Neuronal stem cell (in vitro differentiated cells): ENCODE results near the gene TMEM154.

Experiments used
- DNase-seq: peaks from one replicate; pipeline ENCODE4 v3.0.0-alpha.2; 2013; ENCODE audit warnings: low spot score
- H2AFZ ChIP-seq: one replicate; pipeline ENCODE4 v1.6.1; 2013; ENCODE audit warnings: mild to moderate bottlenecking, low read length, inconsistent platforms
- H2AK5ac ChIP-seq: 2 replicates; pipeline ENCODE4 v1.6.1; 2013; ENCODE audit warnings: low read depth, mild to moderate bottlenecking, inconsistent platforms, low read length, moderate library complexity, mixed read lengths
- H2BK120ac ChIP-seq: 2 replicates; pipeline ENCODE4 v1.6.1; 2013; ENCODE audit warnings: low read depth, mild to moderate bottlenecking, inconsistent platforms, low read length, moderate library complexity, mixed read lengths
- H2BK12ac ChIP-seq: one replicate; pipeline ENCODE4 v1.6.1; 2013; ENCODE audit warnings: low read length, inconsistent platforms
- H2BK15ac ChIP-seq: 2 replicates; pipeline ENCODE4 v1.6.1; 2013; ENCODE audit warnings: mild to moderate bottlenecking, low read length, inconsistent platforms, mixed read lengths
- H2BK5ac ChIP-seq: one replicate; pipeline ENCODE4 v1.6.1; 2013; ENCODE audit warnings: inconsistent platforms, mild to moderate bottlenecking, low read length, moderate library complexity
- H3K14ac ChIP-seq: one replicate; pipeline ENCODE4 v1.6.1; 2013; ENCODE audit warnings: low read length, inconsistent platforms
- H3K18ac ChIP-seq: 2 replicates; pipeline ENCODE4 v1.6.1; 2013; ENCODE audit warnings: low read length, inconsistent platforms
- H3K23ac ChIP-seq: 2 replicates; pipeline ENCODE4 v1.6.1; 2013; ENCODE audit warnings: low read depth, mild to moderate bottlenecking, mixed read lengths, low read length, inconsistent platforms; ENCODE audit not compliant: poor library complexity
- H3K27ac ChIP-seq: replicated peaks from 3 replicates; pipeline ENCODE4 v1.5.1; 2013; ENCODE audit warnings: low read length, inconsistent platforms
- H3K27me3 ChIP-seq, 3 experiments: 2 replicates each; pipeline ENCODE4 v1.6.1; 2013; ENCODE audit warnings: low read length in 3 of 3, mild to moderate bottlenecking in 2 of 3, inconsistent platforms in 1 of 3, low read depth in 1 of 3, mixed read lengths in 1 of 3, moderate library complexity in 1 of 3; ENCODE audit not compliant: control insufficient read depth in 3 of 3, insufficient read depth in 3 of 3
- H3K36me3 ChIP-seq, 2 donors: replicated peaks in 1 of 2; 2 replicates each; pipeline ENCODE4 v1.6.1; 2013; ENCODE audit warnings: low read length in 2 of 2; ENCODE audit not compliant: control insufficient read depth in 2 of 2, insufficient read depth in 2 of 2
- H3K4ac ChIP-seq: 2 replicates; pipeline ENCODE4 v1.6.1; 2013; ENCODE audit warnings: inconsistent platforms, mild to moderate bottlenecking, low read length, moderate library complexity
- H3K4me1 ChIP-seq, 2 donors: 1 replicate in 1 of 2; 2 replicates in 1 of 2; pipeline ENCODE4 v1.6.1; 2013; ENCODE audit warnings: low read length in 2 of 2, low read depth in 1 of 2; ENCODE audit not compliant: control insufficient read depth in 2 of 2, insufficient read depth in 1 of 2
- H3K4me2 ChIP-seq: one replicate; pipeline ENCODE4 v1.6.1; 2013; ENCODE audit warnings: mild to moderate bottlenecking, low read length, inconsistent platforms; ENCODE audit not compliant: insufficient read depth, poor library complexity, severe bottlenecking
- H3K4me3 ChIP-seq, 2 donors: 2 replicates each; pipeline ENCODE4 v1.5.1; 2013; ENCODE audit warnings: low read length in 2 of 2, mild to moderate bottlenecking in 2 of 2, inconsistent platforms in 1 of 2, moderate library complexity in 1 of 2
- H3K79me1 ChIP-seq: one replicate; pipeline ENCODE4 v1.6.1; 2013; ENCODE audit warnings: low read depth, mild to moderate bottlenecking, inconsistent platforms, low read length, moderate library complexity
- H3K9ac ChIP-seq: one replicate; pipeline ENCODE4 v1.6.1; 2013; ENCODE audit warnings: mild to moderate bottlenecking, low read depth, low read length, inconsistent platforms; ENCODE audit not compliant: poor library complexity
- H3K9me3 ChIP-seq, 2 donors: replicated peaks in 1 of 2; 2 replicates each; pipeline versions ENCODE3 to v1.6.1; 2013; ENCODE audit warnings: low read length in 2 of 2, mild to moderate bottlenecking in 2 of 2, inconsistent platforms in 1 of 2, low read depth in 1 of 2, mixed read lengths in 1 of 2, moderate library complexity in 1 of 2; ENCODE audit not compliant: control insufficient read depth in 2 of 2, insufficient read depth in 1 of 2
- H4K8ac ChIP-seq: one replicate; pipeline ENCODE4 v1.6.1; 2013; ENCODE audit warnings: low read depth, mild to moderate bottlenecking, inconsistent platforms, low read length, moderate library complexity
- H4K91ac ChIP-seq: one replicate; pipeline ENCODE4 v1.6.1; 2013; ENCODE audit warnings: low read length, low read depth, mild to moderate bottlenecking, inconsistent platforms; ENCODE audit not compliant: poor library complexity
- whole genome bisulfite sequencing, 2 donors: extraction: QIAGEN DNeasy Blood & Tissue Kit; methylation state at CpG; one replicate each; pipeline ENCODE4 v1.1.7; 2013; ENCODE audit warnings: missing lambda C conversion rate in 2 of 2, mixed read lengths in 1 of 2; ENCODE audit not compliant: insufficient read length in 2 of 2, insufficient replicate concordance in 1 of 2; ENCODE audit errors: extremely low coverage in 2 of 2; 5-methylcytosine and 5-hydroxymethylcytosine counted together

The TMEM154 gene

GRCh38 chr4:152577708-152578396 lies 101.9 kb downstream of the TMEM154 start:
- H3K79me1 ChIP-seq = no peaks in the 10 kb centered on the region
- H2BK120ac ChIP-seq = no peak overlapping the region
- no peak overlapping the region for H3K4me2 ChIP-seq
- H2BK12ac ChIP-seq = no peak overlapping the region
- no peaks in the 10 kb centered on the region for H3K9me3 ChIP-seq
- H3K9ac ChIP-seq = no peak overlapping the region
- no CpG with 5 or more reads among the region's 6 CpGs for WGBS, 2 donors
- no peak overlapping the region for H3K4me3 ChIP-seq
- H3K23ac ChIP-seq = no peak overlapping the region
- H3K36me3 ChIP-seq = no peaks in the 10 kb centered on the region
- no peak overlapping the region for H3K14ac ChIP-seq
- no peak overlapping the region for H3K27ac ChIP-seq
- no peak for DNase-seq
- no peak overlapping the region for H4K91ac ChIP-seq
- peaks cover 0 to 8% (median 0%) of the 10 kb centered on the region in 3 experiments for H3K27me3 ChIP-seq
- H2AFZ ChIP-seq = no peak overlapping the region
- H3K4ac ChIP-seq = no peak overlapping the region
- H3K18ac ChIP-seq = no peak overlapping the region
- peaks cover 0 to 6% of the 10 kb centered on the region in 2 donors for H3K4me1 ChIP-seq
- no peak overlapping the region for H2AK5ac ChIP-seq
- no peak overlapping the region for H4K8ac ChIP-seq
- no peak overlapping the region for H2BK15ac ChIP-seq
- no peak overlapping the region for H2BK5ac ChIP-seq

DNA sequence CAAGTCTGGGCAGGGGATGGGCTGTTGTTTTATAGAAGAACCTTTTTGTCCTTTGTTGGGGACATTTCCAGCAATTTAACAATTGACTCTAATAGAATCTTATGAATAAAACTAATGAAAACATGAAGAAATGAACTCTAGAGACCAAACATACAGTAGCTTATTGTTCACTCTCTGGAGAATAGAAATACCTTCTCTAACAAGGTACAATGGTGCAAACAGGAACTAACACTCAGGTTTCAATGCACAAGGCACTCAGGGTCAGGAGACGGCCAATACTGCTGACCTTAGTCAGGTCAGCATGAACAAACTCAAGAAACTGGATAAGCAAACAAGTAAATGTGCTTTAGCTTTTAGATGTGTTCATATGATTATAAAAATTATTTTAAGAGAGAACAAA lies 104.3 kb downstream of the TMEM154 start:
- H2BK120ac ChIP-seq = no peak overlapping the region
- no peaks in the 10 kb centered on the region for H3K36me3 ChIP-seq
- no peak overlapping the region for H3K18ac ChIP-seq
- no CpG with 5 or more reads among the region's 1 CpG for WGBS, 2 donors
- no peak overlapping the region for H3K4me2 ChIP-seq
- no peak overlapping the region for H2AK5ac ChIP-seq
- H4K91ac ChIP-seq = no peak overlapping the region
- no peak overlapping the region for H3K23ac ChIP-seq
- H2BK15ac ChIP-seq = no peak overlapping the region
- peaks cover 0 to 6% of the 10 kb centered on the region in 2 donors for H3K4me1 ChIP-seq
- H3K79me1 ChIP-seq = no peaks in the 10 kb centered on the region
- no peak overlapping the region for H3K4me3 ChIP-seq
- no peak overlapping the region for H3K14ac ChIP-seq
- H3K9me3 ChIP-seq = no peaks in the 10 kb centered on the region
- H3K27me3 ChIP-seq = peaks cover 0 to 8% (median 0%) of the 10 kb centered on the region in 3 experiments
- H3K4ac ChIP-seq = no peak overlapping the region
- no peak for DNase-seq
- H3K27ac ChIP-seq = no peak overlapping the region
- H4K8ac ChIP-seq = no peak overlapping the region
- no peak overlapping the region for H2BK12ac ChIP-seq
- no peak overlapping the region for H2AFZ ChIP-seq
- H3K9ac ChIP-seq = no peak overlapping the region
- H2BK5ac ChIP-seq = no peak overlapping the region

- no peak overlapping the region for H2BK120ac ChIP-seq
- no peak overlapping the region for H3K23ac ChIP-seq
- H3K4me1 ChIP-seq = peaks cover 0 to 6% of the 10 kb centered on the region in 2 donors
- no peak overlapping the region for H3K4me2 ChIP-seq
- DNase-seq = no peak
- H2AFZ ChIP-seq = no peak overlapping the region
- no peak overlapping the region for H3K27ac ChIP-seq
- no peak overlapping the region for H4K8ac ChIP-seq
- H2BK15ac ChIP-seq = no peak overlapping the region
- no peaks in the 10 kb centered on the region for H3K79me1 ChIP-seq
- H3K4ac ChIP-seq = no peak overlapping the region
- WGBS, 2 donors = no CpG with 5 or more reads among the region's 2 CpGs
- H3K18ac ChIP-seq = no peak overlapping the region
- H2AK5ac ChIP-seq = no peak overlapping the region
- no peak overlapping the region for H3K4me3 ChIP-seq
- no peak overlapping the region for H2BK5ac ChIP-seq
- no peaks in the 10 kb centered on the region for H3K9me3 ChIP-seq
- H4K91ac ChIP-seq = no peak overlapping the region
- H3K14ac ChIP-seq = no peak overlapping the region
- H2BK12ac ChIP-seq = no peak overlapping the region
- H3K9ac ChIP-seq = no peak overlapping the region
- H3K27me3 ChIP-seq = peaks cover 0 to 8% (median 0%) of the 10 kb centered on the region in 3 experiments
- no peaks in the 10 kb centered on the region for H3K36me3 ChIP-seq
Observed at GRCh38 chr4:152573861-152574260, 105.9 kb downstream of the TMEM154 start.

DNA sequence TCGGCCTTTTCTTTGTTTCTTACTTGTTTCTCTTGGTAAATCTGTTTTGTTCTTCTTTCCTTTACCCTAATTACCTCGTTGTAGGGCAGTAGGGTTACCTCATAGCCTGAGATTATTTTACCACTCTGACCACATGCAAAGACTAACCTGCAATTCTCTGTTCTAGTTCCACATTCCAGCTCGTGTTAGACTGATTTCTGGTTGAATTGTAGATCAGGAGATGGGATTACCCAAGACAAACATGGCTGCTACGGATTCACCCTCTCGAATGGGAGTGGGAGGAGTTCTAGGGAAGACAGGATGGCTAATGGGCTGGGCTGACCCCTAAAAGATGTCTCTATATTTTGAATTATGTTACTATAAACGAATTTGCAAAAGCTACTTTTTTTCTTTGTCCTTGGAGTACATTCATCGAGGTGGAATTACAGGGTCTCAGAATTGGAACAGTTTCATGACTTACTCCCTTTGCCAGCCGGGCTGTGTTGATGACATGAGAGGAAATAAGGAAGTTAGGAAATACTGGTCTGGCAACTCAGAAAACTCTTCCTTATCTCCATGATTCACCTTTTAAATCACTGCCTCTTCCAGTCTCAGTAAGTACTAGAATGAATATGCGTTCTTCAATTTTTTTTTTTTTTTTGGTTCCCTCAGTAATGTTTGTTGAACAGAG lies 107.2 kb downstream of the TMEM154 start:
- no peak for DNase-seq
- Histone ChIP-seq H3K18ac (no peak overlapping the region), H3K4me3 (no peak overlapping the region), H3K23ac (no peak overlapping the region), H3K9me3 (no peaks in the 10 kb centered on the region), H3K9ac (no peak overlapping the region), H3K36me3 (no peaks in the 10 kb centered on the region), H3K27me3 (peaks cover 0 to 4% (median 0%) of the 10 kb centered on the region in 3 experiments), H3K4ac (no peak overlapping the region), H2BK120ac (no peak overlapping the region), H2BK5ac (no peak overlapping the region), H4K8ac (no peak overlapping the region), H2AK5ac (no peak overlapping the region), H3K27ac (no peak overlapping the region), H3K14ac (no peak overlapping the region), H2BK12ac (no peak overlapping the region), H2BK15ac (no peak overlapping the region), H3K4me2 (no peak overlapping the region), H3K4me1 (peaks cover 0 to 6% of the 10 kb centered on the region in 2 donors), H4K91ac (no peak overlapping the region), H3K79me1 (no peaks in the 10 kb centered on the region), H2AFZ (peak overlapping the region; percentile 27)
- no CpG with 5 or more reads among the region's 9 CpGs for WGBS, 2 donors
